HG03565 (cell line): ENCODE results near the gene ARVCF.

Source experiments
- ATAC-seq: cut with Tn5 transposase; IDR thresholded peaks from one replicate; pipeline ENCODE4 v1.9.1; 2021; ENCODE audit warnings: mild to moderate bottlenecking, moderate library complexity; ENCODE audit not compliant: unreplicated experiment

ARVCF gene

GRCh38 chr22:19974268-19974861 is 42.3 kb downstream of the ARVCF start:
- no peak for ATAC-seq

GRCh38 chr22:19973551-19974267 is 42.9 kb downstream of the ARVCF start:
- ATAC-seq, result no peak

GRCh38 chr22:19972652-19973550 is 43.7 kb downstream of the ARVCF start:
- no peak for ATAC-seq

GRCh38 chr22:19972251-19972650 is 44.4 kb downstream of the ARVCF start:
- no peak for ATAC-seq

GRCh38 chr22:19971276-19972124 is 45.1 kb downstream of the ARVCF start:
- ATAC-seq, result no peak

- no peak for ATAC-seq
Measured at GRCh38 chr22:19970479-19971275, 45.9 kb downstream of the ARVCF start.

GRCh38 chr22:19970031-19970478 is 46.6 kb downstream of the ARVCF start:
- no peak for ATAC-seq

GRCh38 chr22:19969141-19969928 is 47.3 kb downstream of the ARVCF start:
- no peak for ATAC-seq

- ATAC-seq, result no peak
Measured at GRCh38 chr22:19968450-19968891, 48.2 kb downstream of the ARVCF start.

- ATAC-seq, result no peak
Measured at GRCh38 chr22:19967850-19968449, 48.7 kb downstream of the ARVCF start.

GRCh38 chr22:19966908-19967750 is 49.5 kb downstream of the ARVCF start:
- no peak for ATAC-seq

- no peak for ATAC-seq
Measured at GRCh38 chr22:19965771-19966709, 50.6 kb downstream of the ARVCF start.

GRCh38 chr22:19964701-19965386 is 51.8 kb downstream of the ARVCF start:
- ATAC-seq, result no peak

- no peak for ATAC-seq
Measured at GRCh38 chr22:19963863-19964642, 52.6 kb downstream of the ARVCF start.
